A673 (cell line): Measurements from ENCODE around the gene EBF4.

Experiments
- CTCF ChIP-seq: fragments of 300-800, 200-600 bp; sonication (generic); conservative IDR thresholded peaks from 2 replicates; pipeline ENCODE4 v1.5.1; 2017; ENCODE audit warnings: low read depth, mild to moderate bottlenecking, antibody characterized with exemption, low read length, moderate library complexity, mixed read lengths
- EZH2 ChIP-seq: fragments of 200-600 bp; sonication (generic); IDR thresholded peaks from 2 replicates; pipeline ENCODE4 v1.6.1; 2017; ENCODE audit warnings: borderline replicate concordance, low read depth, mild to moderate bottlenecking, mixed read lengths, antibody characterized with exemption, low read length; ENCODE audit not compliant: poor library complexity, severe bottlenecking

GRCh38 chr20:2746636-2747265, 54.2 kb downstream of the EBF4 start:
- TF ChIP-seq EZH2 (no peak), CTCF (no peak)
